Measurements from ENCODE around the gene CFAP299.
"Not testable (repeated sequence)": the region's sequence is repeated elsewhere in the genome, so short reads cannot be mapped to it uniquely, and the experiment has no call there.

CFAP299 gene

GRCh38 chr4:80740375-80740774 is 404.8 kb downstream of the CFAP299 start:
- no peak for DNase-seq

- not testable (repeated sequence) for DNase-seq
Observed at GRCh38 chr4:80749558-80749957, 414.0 kb downstream of the CFAP299 start.

- DNase-seq, result no peak
Observed at GRCh38 chr4:80751200-80751599, 415.7 kb downstream of the CFAP299 start.

- no peak for DNase-seq
Observed at GRCh38 chr4:80767944-80768343, 432.4 kb downstream of the CFAP299 start.

GRCh38 chr4:80776168-80776567 is 440.6 kb downstream of the CFAP299 start:
- no peak for DNase-seq

GRCh38 chr4:80781431-80781830 is 445.9 kb downstream of the CFAP299 start:
- no peak for DNase-seq

GRCh38 chr4:80787306-80787705 is 451.8 kb downstream of the CFAP299 start:
- no peak for DNase-seq

GRCh38 chr4:80788798-80789197 is 453.3 kb downstream of the CFAP299 start:
- no peak for DNase-seq

GRCh38 chr4:80790152-80790551 is 454.6 kb downstream of the CFAP299 start:
- DNase-seq, result no peak

- not testable (repeated sequence) for DNase-seq
Observed at GRCh38 chr4:80793660-80794059, 458.1 kb downstream of the CFAP299 start.

GRCh38 chr4:80798082-80798481 is 462.6 kb downstream of the CFAP299 start:
- no peak for DNase-seq

GRCh38 chr4:80800719-80801118 is 465.2 kb downstream of the CFAP299 start:
- not testable (repeated sequence) for DNase-seq

GRCh38 chr4:80803337-80803736 is 467.8 kb downstream of the CFAP299 start:
- no peak for DNase-seq

- no peak for DNase-seq
Observed at GRCh38 chr4:80806472-80806871, 470.9 kb downstream of the CFAP299 start.

- no peak for DNase-seq
Observed at GRCh38 chr4:80809039-80809729, 473.7 kb downstream of the CFAP299 start.

- peak; percentile 60 for DNase-seq
Observed at GRCh38 chr4:80811406-80811805, 475.9 kb downstream of the CFAP299 start.

GRCh38 chr4:80812145-80812544 is 476.6 kb downstream of the CFAP299 start:
- DNase-seq, result no peak

GRCh38 chr4:80814266-80814665 is 478.7 kb downstream of the CFAP299 start:
- DNase-seq, result no peak

GRCh38 chr4:80831383-80832361 is 496.1 kb downstream of the CFAP299 start:
- DNase-seq, result no peak

- no peak for DNase-seq
Observed at GRCh38 chr4:80839281-80839680, 503.8 kb downstream of the CFAP299 start.

- no peak for DNase-seq
Observed at GRCh38 chr4:80839792-80840191, 504.3 kb downstream of the CFAP299 start.

GRCh38 chr4:80840396-80840795 is 504.9 kb downstream of the CFAP299 start:
- DNase-seq, result no peak

GRCh38 chr4:80841587-80842281 is 506.2 kb downstream of the CFAP299 start:
- DNase-seq, result no peak

Measured in islet precursor cell (in vitro differentiated cells).